Activated CD4-positive, CD25-positive, alpha-beta regulatory T cell treated with anti-CD3 and anti-CD28 coated beads, Interleukin-2, amount 50 U/mL, for 24 hours (primary cell): ENCODE data around the gene ERCC6L2.

Source experiments
- ATAC-seq, 2 donors: fragments of 150-1000 bp; cut with Tn5 transposase; one replicate each; pipeline ENCODE4 v1.10.0; 2021; ENCODE audit warnings: mild to moderate bottlenecking in 1 of 2, moderate library complexity in 1 of 2

Gene ERCC6L2

DNA sequence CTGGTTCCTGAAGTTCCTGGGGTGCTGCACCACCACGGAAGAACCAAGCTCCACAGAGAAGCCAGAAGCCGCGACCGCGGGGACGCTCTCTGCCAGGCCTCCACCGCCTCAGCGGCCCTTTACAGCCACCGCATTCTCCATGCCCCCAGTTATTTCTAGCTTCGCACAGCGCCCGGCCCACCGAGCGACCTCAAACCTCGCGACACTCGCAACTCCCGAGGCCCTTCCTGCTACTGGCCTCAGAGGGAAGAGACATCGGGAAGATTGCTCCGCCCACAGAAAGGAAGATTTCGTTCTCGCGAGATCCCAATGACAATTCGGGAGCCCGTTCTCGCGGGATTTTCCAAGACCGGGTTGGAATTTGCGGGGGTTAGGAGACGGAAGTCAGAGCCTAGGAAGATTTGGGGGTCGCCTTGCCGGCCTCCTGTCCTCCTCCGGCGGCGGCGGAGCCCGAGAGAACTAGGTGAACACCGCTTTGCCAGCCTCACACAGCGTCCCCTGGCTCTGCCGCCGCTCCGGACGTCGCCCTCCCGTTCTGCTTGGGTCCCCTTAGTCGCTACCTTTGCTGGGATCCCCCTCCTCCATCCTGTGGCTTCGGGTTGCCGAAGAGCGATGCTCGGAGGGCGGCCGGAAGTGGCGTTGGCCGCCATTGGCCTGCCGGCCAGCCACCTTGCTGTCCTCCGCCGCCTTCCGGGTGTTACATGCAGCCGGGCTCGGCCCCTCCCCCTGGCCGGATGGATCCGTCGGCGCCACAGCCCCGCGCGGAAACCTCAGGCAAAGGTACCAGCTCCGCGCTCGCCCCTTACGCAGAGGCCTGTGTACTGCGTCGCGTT, at the start of gene ERCC6L2:
TSS of gene ERCC6L2 (plus strand) at position 387 of the 833 bp plus-strand sequence. CDS start at position 735, 348 bp downstream.
- ATAC-seq: peak; percentile 92

- ATAC-seq: no peak
Observed at GRCh38 chr9:95826183-95826838, 49.2 kb upstream of the ERCC6L2 start.

DNA sequence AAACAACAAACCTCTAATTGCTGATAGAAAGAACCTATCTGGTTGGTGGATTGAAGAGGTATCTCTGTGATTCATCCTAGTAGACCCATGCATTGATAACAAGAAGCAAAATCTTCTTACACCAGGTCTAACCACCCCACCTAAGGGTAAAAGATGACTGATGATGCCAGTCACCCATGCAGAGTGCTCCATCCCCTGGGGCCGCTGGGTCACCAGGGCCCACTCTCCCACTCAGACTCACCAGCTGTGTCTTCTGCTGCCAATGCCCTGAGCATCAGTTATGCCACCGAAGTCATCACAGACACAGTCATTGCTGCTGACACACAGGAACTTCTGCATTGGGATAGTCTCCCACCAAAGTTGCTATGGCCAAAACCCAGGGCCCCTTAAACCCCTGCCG, 44.7 kb upstream of the ERCC6L2 start:
- no peak for ATAC-seq

GRCh38 chr9:95831810-95832209, 43.7 kb upstream of the ERCC6L2 start:
- ATAC-seq: no peak

- ATAC-seq: no peak
Observed at GRCh38 chr9:95833546-95834178, 41.8 kb upstream of the ERCC6L2 start.

GRCh38 chr9:95834281-95834907, 41.1 kb upstream of the ERCC6L2 start:
- no peak for ATAC-seq

- no peak for ATAC-seq
Observed at GRCh38 chr9:95835393-95835792, 40.1 kb upstream of the ERCC6L2 start.

DNA sequence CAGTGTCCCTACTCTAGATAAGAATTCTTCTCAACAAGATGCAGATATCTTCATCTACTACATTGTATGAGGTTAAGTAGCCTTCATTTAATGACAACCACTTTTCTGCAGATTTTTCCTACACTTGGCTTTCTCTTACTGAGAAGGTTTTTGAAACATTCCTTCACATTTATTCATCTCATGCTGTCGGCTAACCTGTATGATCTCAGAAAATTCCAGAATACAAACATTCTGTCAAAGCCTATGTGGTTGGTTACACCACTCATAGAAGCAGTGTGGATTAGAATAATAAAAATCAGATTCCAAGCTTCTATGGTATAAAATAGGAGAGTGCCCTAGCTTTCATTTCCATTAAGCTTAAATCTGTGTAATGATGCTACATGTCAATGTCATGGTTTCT, 39.4 kb upstream of the ERCC6L2 start:
- ATAC-seq: no peak

- no peak for ATAC-seq
Observed at GRCh38 chr9:95839012-95839411, 36.5 kb upstream of the ERCC6L2 start.

- ATAC-seq: no peak
Observed at GRCh38 chr9:95840074-95840473, 35.4 kb upstream of the ERCC6L2 start.

DNA sequence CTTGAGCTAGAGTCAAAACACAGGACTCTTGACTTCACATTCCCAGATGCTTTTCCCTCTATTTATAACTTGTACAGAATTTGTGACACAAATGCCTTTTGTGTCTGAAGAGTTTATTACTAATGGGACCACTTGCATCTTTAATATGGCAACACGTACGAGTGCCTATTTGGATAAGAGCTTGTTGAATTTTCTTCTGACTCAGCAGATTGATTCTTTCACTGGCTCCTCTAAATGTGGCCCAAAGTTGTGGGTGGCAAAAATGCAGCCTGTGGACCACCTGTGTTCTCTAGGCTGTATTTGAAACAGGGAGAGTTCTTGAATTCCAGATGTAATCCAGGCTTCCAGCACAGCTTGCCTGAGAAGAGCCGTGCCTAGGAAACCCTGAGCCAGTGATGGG, 34.1 kb upstream of the ERCC6L2 start:
- no peak for ATAC-seq

- no peak for ATAC-seq
Observed at GRCh38 chr9:95845751-95846150, 29.7 kb upstream of the ERCC6L2 start.

GRCh38 chr9:95848764-95849163, 26.7 kb upstream of the ERCC6L2 start:
- no peak for ATAC-seq

- ATAC-seq: peak; percentile 98 to 99
Observed at GRCh38 chr9:95852059-95853032, 23.1 kb upstream of the ERCC6L2 start.

GRCh38 chr9:95854386-95855020, 21.0 kb upstream of the ERCC6L2 start:
- ATAC-seq: no peak

- ATAC-seq: no peak
Observed at GRCh38 chr9:95855961-95856360, 19.5 kb upstream of the ERCC6L2 start.

GRCh38 chr9:95857124-95857523, 18.4 kb upstream of the ERCC6L2 start:
- ATAC-seq: no peak

DNA sequence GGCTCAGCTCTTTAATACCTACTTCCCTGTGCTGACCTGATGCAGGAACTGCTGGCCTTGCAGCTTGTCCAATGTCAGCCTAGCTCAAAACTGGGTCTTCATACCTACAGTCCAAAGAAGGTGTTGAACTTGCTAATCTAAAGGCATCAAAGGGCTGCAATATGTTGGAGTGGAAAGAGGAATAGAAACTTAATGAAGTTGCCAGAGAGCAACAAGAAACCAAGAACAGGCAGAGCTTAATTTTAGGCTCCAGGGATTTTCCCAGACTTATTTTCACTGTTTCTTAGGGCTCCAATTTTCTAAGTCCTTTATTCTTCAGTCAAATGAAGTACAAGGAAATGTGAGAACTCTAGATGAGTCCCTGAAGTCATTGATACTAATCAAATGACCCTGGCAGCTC, 17.6 kb upstream of the ERCC6L2 start:
- no peak for ATAC-seq

DNA sequence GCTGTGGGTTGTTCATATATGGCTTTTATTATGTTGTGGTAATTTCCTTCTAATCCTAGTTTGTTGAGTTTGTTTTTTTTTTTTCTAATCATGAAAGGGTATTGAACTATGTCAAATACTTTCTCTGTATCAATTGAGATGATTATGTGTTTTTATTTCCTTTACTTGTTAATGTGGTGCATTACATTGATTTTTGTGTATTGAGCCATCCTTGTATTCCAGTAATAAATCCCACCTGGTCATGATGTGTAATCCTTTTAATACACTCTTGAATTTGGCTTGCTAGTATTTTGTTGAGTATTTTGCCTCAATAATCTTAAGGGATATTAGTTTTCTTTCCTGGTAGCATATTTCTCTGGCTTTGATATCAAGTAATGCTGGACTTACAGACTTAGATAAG, 13.1 kb upstream of the ERCC6L2 start:
- ATAC-seq: no peak

DNA sequence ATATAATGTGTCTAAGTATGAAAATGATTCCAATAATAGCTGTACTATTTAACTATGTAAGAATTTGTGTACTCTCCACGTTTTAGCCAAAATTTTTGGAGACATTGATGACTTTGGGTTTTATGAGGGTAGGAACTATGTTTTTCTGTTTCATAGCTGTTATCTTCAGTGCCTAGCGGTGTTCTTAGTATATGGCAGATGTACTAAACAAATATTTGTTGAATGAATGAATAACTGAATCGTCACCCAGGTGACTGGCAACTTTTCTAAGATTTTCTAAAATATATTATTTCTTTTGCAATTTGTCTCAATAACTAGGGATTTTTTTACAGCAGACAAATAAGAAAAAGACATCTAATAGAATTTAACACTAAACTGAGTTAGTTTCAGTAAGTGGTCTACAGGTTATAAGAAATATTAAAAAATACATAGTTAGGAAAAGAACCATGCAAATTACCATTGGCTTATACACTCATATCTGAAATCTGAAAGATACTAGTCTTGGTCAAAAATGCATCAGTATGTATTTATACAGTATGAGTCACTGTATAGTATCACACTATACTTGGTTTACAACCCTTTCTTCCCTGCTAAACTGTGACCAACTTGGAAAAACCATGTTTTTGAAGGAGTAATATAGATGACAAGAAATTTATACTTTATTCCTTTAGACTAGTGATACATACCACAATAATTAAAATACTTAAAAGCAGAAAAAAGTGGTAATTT, 10.5 kb upstream of the ERCC6L2 start:
- peak; percentile 65 to 74 for ATAC-seq

DNA sequence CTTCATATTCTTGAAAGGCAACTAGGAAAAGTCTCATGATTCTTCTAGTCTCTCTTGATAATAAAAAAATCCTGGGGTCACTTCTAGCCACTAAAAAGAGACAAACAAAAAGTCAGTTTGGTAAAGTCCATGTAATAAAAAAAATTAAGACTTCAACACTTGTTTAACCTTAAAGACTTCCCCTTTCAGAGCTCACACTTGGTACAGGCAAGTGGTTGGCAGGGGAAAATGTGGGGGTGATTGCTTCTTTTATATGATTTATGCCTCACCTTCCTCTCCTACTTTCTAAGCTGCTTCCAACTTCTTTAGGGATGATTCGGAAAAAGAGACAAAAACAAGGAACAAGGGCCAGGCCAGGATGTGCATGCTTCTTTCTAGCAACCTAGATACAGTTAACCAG, 5.1 kb upstream of the ERCC6L2 start:
- ATAC-seq: no peak
